Heart right ventricle (tissue), 16 donors: ENCODE results near the gene CIB2. TPM values are rescaled to one million over a fixed set of nuclear protein-coding genes. Genes with fewer than 3 reads are reported as not detected.
A peak's percentile ranks its signal among the peaks of the same experiment; 100 is the strongest.
"Not testable (repeated sequence)": the region's sequence is repeated elsewhere in the genome, so short reads cannot be mapped to it uniquely, and the experiment has no call there.

Experiments used
- ATAC-seq, 8 donors: fragments of 200-7000 bp; cut with Tn5 transposase; one replicate each; pipeline ENCODE4 v1.9.1; 2020; ENCODE audit warnings: mild to moderate bottlenecking in 8 of 8, moderate library complexity in 8 of 8, moderate number of reproducible peaks in 1 of 8
- DNase-seq, 2 donors: peaks; one replicate each; pipeline ENCODE4 v3.0.0-alpha.2; 2020
- H3K27ac ChIP-seq, 10 donors: fragments of 200-600 bp; sonication (generic) in 2 of 10; one replicate each; pipeline versions ENCODE4 v1.5.0 to v1.8.0; 2020 to 2022; ENCODE audit warnings: mild to moderate bottlenecking in 3 of 10
- H3K27me3 ChIP-seq, 7 donors: fragments of 200-600 bp; one replicate each; pipeline ENCODE4 v1.8.0; 2021 to 2022; ENCODE audit warnings: mild to moderate bottlenecking in 2 of 7
- H3K36me3 ChIP-seq, 9 donors: fragments of 200-600 bp; sonication (generic) in 1 of 9; one replicate each; pipeline versions ENCODE4 v1.5.0 to v1.8.0; 2020 to 2022; ENCODE audit warnings: mild to moderate bottlenecking in 2 of 9
- H3K4me1 ChIP-seq, 9 donors: fragments of 200-600 bp; sonication (generic) in 1 of 9; one replicate each; pipeline versions ENCODE4 v1.5.0 to v1.8.0; 2020 to 2022; ENCODE audit warnings: mild to moderate bottlenecking in 4 of 9
- H3K4me3 ChIP-seq, 10 donors: fragments of 200-600 bp; sonication (generic) in 2 of 10; one replicate each; pipeline versions ENCODE4 v1.5.0 to v1.8.0; 2020 to 2022; ENCODE audit warnings: mild to moderate bottlenecking in 7 of 10, moderate library complexity in 2 of 10
- H3K9me3 ChIP-seq, 11 donors: fragments of 200-600 bp in 10 of 11; sonication (generic) in 2 of 11; one replicate each; pipeline versions ENCODE4 v1.5.0 to v1.8.0; 2013 to 2022; ENCODE audit warnings: mild to moderate bottlenecking in 2 of 11, control low read depth in 1 of 11, moderate library complexity in 1 of 11
- CTCF ChIP-seq, 9 donors: fragments of 200-600 bp; sonication (generic) in 2 of 9; IDR thresholded peaks; one replicate each; pipeline versions ENCODE4 v1.5.0 to v1.8.0; 2021 to 2022; ENCODE audit warnings: antibody characterized with exemption in 9 of 9, mild to moderate bottlenecking in 5 of 9, moderate library complexity in 1 of 9
- WGBS, 2 donors: extraction: QIAGEN DNeasy Blood & Tissue Kit; methylation state at CpG; one replicate each; pipeline ENCODE4 v1.1.7; 2013; ENCODE audit warnings: inconsistent platforms in 1 of 2; 5-methylcytosine and 5-hydroxymethylcytosine counted together
- intact Hi-C, 10 donors: fragments of 100-400 bp; cut with DNase I; formaldehyde crosslinking; loops; one replicate each; pipeline versions ENCODE4 v1.11.1 to v1.14.2; 2022
- polyA plus RNA-seq, 2 donors: library from polyadenylated mRNA; stranded (reverse); fragments of 200-250 nt; gene quantifications; one replicate each; pipeline ENCODE4 v1.2.3, GENCODE V29; 2013
- total RNA-seq, 10 donors: library from RNA; stranded (reverse); fragmentation: NEBNext Ultra II Directional in 3 of 10; extraction: Animal tissue kit (Norgen Biotek cat#: 25700) in 3 of 10; gene quantifications; one replicate each; pipeline versions ENCODE4 v1.2.1 to v1.2.4, GENCODE V29; 2021 to 2023
- donor health status: Arrhythmogenic right ventricular cardiomyopathy.
- donor health status: ischemic (EF 13 %, LVEDD 7.1; RV severe dilation, severe dysfunction).
- donor health status: healthy with polysubstance abuse.
- donor health status: DM: no; HTN: yes; CAD: no.
- donor health status: DM: no; HTN: no; CAD: no.
- donor health status: ischemic (EF 25% LVEDD 6.9; RV normal size, moderate dysfunction).
- donor health status: ischemic (EF 25% LVEDD 5.7; RV mildly dilated, moderate dysfunction).
- donor health status: healthy.
- donor health status: DM: yes; HTN: yes; CAD: no.
- donor health status: Ischemic cardiomyopathy.
- donor health status: ischemic (EF 35%, LVEDD 5.7; RV mildly dilated, moderate dysfunction).
- donor health status: nonischemic (EF 11% LVEDD 7.7; RV severe dilation, severe dysfunction).
- donor health status: DM: yes; HTN: yes; CAD: no.
- donor health status: PGD.
- donor health status: ischemic (EF 29% LVEDD 5.4; RV normal size, mild dysfunction).
- donor health status: nonischemic (EF 23%, LVEDD 6.1; RV moderate dilation, normal function).

The CIB2 gene
- total and polyA plus RNA-seq, 12 donors: 2.6 to 32.3 (median 13.7) TPM

DNA sequence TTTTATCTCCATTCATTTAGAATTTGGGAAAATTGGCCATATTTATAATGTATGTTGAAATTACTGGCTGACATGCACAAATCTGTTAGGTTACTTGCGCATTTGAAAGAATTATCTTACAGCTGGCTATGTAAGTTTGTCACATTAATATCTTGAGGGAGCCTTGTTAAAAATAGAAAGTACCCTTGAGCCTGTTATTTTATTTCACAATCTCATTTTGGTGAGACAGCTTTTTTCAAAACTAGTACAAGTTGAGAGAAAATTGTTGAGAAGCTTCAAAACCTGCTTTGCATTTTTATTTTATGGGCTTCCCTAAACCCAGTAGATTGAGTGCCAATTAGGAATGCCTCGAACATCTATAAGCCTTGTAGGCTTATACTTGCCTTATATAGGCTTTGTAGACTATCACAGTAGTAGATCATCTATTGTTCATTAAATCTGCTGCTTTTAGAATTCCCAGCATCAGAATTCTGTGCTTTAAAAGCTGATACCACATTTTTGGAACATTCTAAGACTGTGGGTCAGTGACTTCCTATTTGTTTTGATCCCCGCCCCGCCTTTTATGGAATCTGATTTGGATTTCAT lies 24.2 kb upstream of the CIB2 start:
- Histone ChIP-seq H3K27me3 (no peaks in the 10 kb centered on the region), H3K36me3 (peaks cover 0 to 66% (median 7%) of the 10 kb centered on the region in 9 donors), H3K27ac (peak overlapping the region in 9 of 10 donors; percentile 3 to 69 (median 31)), H3K9me3 (no peaks in the 10 kb centered on the region), H3K4me3 (peak overlapping the region in 2 of 10 donors; percentile 1 to 7), H3K4me1 (peaks cover 11 to 65% (median 40%) of the 10 kb centered on the region in 9 donors)
- 74 to 76% methylated on average over 4 of the region's 4 CpGs for WGBS, 2 donors
- intact Hi-C loops: no loop called here
- ATAC-seq: no peak
- no peak for TF ChIP-seq CTCF (IDR thresholded peaks at IDR 0.05)
- no peak for DNase-seq

DNA sequence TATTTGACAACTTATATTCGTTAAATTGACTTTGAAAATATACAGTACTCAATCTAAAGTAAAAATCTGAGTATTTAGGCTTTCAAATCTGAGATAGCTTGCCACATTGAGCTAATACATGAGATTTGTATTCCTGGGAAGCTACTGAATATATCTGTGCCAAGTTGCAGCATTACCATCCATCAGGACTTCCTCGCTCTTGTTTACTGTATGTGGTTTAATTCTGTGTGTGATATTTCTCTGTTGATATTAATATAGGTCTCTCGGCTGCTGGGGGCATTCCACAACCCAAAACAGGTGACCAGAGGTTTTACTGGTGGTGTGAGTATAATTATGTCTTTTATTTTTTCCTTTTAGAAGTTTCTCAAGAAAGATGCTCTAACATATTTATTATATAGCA lies 23.7 kb upstream of the CIB2 start:
- Histone ChIP-seq H3K36me3 (peaks cover 0 to 62% (median 4%) of the 10 kb centered on the region in 9 donors), H3K9me3 (no peaks in the 10 kb centered on the region), H3K4me1 (peaks cover 11 to 70% (median 45%) of the 10 kb centered on the region in 9 donors), H3K27ac (peak overlapping the region in 6 of 10 donors; percentile 3 to 69 (median 29)), H3K27me3 (no peaks in the 10 kb centered on the region), H3K4me3 (peak overlapping the region in 1 of 10 donors; percentile 1)
- intact Hi-C loops: no loop called here
- WGBS, 2 donors: 67 to 73% methylated on average over 3 of the region's 3 CpGs
- ATAC-seq (no peak), DNase-seq (no peak)
- no peak for TF ChIP-seq CTCF (IDR thresholded peaks at IDR 0.05)

- H3K9me3 ChIP-seq, ATAC-seq, H3K27me3 ChIP-seq, intact Hi-C loops, DNase-seq: not testable (repeated sequence)
- Histone ChIP-seq H3K27ac (peak overlapping the region in 3 of 10 donors; percentile 8 to 97 (median 93)), H3K4me1 (peaks cover 8 to 79% (median 50%) of the 10 kb centered on the region in 9 donors), H3K4me3 (peak overlapping the region in 1 of 10 donors; percentile 79), H3K36me3 (peaks cover 0 to 23% (median 0%) of the 10 kb centered on the region in 9 donors)
- WGBS, 2 donors: 93 to 95% methylated on average over 8 of the region's 8 CpGs
Measured at GRCh38 chr15:78151075-78151474, 19.8 kb upstream of the CIB2 start.

- Histone ChIP-seq H3K36me3 (peaks cover 0 to 13% (median 0%) of the 10 kb centered on the region in 9 donors), H3K27ac (peak overlapping the region; percentile 79 to 97 (median 92)), H3K4me3 (peak overlapping the region; percentile 68 to 88 (median 79)), H3K4me1 (peaks cover 4 to 69% (median 43%) of the 10 kb centered on the region in 9 donors), H3K9me3 (no peaks in the 10 kb centered on the region), H3K27me3 (no peaks in the 10 kb centered on the region)
- TF ChIP-seq CTCF (IDR thresholded peaks at IDR 0.05): no peak
- ATAC-seq (peak in 2 of 8 donors; percentile 1), DNase-seq (no peak)
- 9 to 11% methylated on average over 20 of the region's 20 CpGs for WGBS, 2 donors
- intact Hi-C loops: loop anchor here in 1 of 10 donors (2.0 kb wide), 1 partner anchor 19 kb away; the partner anchor contains the start of gene CIB2
Measured at GRCh38 chr15:78149805-78150751, 18.8 kb upstream of the CIB2 start.
